Osteoblast (primary cell): ENCODE measurements around the gene GNAI2. TPM values are rescaled to one million over a fixed set of nuclear protein-coding genes. Genes with fewer than 3 reads are reported as not detected.

Experiments used
- DNase-seq: peaks from one replicate; pipeline ENCODE4 v3.0.0; 2011; ENCODE audit warnings: low spot score, mixed read lengths; ENCODE audit not compliant: insufficient read length; ENCODE audit errors: missing footprints
- H2AFZ ChIP-seq: 2 replicates; pipeline ENCODE4 v1.6.0; 2011; ENCODE audit warnings: mild to moderate bottlenecking, low read length
- H3K27ac ChIP-seq: 2 replicates; pipeline ENCODE4 v1.5.1; 2011; ENCODE audit warnings: mild to moderate bottlenecking, low read depth, low read length, moderate library complexity
- H3K27me3 ChIP-seq: 2 replicates; pipeline ENCODE4 v1.6.0; 2012; ENCODE audit warnings: mild to moderate bottlenecking, control low read depth, inconsistent platforms, low read length, moderate library complexity; ENCODE audit not compliant: insufficient read depth
- H3K36me3 ChIP-seq: 2 replicates; pipeline ENCODE4 v1.5.1; 2011; ENCODE audit warnings: mild to moderate bottlenecking, low read length, control low read depth, moderate library complexity; ENCODE audit not compliant: insufficient read depth
- H3K4me1 ChIP-seq: 2 replicates; pipeline ENCODE4 v1.5.1; 2011; ENCODE audit warnings: mild to moderate bottlenecking, low read length, control low read depth, moderate library complexity; ENCODE audit not compliant: insufficient read depth
- H3K4me2 ChIP-seq: 2 replicates; pipeline ENCODE4 v1.6.0; 2011; ENCODE audit warnings: mild to moderate bottlenecking, low read length; ENCODE audit not compliant: insufficient read depth
- H3K4me3 ChIP-seq: fragments of 200-600 bp; sonication (generic); 3 replicates; pipeline ENCODE4 v1.5.1; 2012; ENCODE audit warnings: mild to moderate bottlenecking, low read length, inconsistent platforms; ENCODE audit not compliant: insufficient read depth
- H3K79me2 ChIP-seq: 2 replicates; pipeline ENCODE4 v1.6.0; 2012; ENCODE audit warnings: mild to moderate bottlenecking, low read length, control low read depth, inconsistent platforms; ENCODE audit not compliant: insufficient read depth
- H3K9me3 ChIP-seq: 2 replicates; pipeline ENCODE4 v1.5.1; 2011; ENCODE audit warnings: low read depth, low read length, control low read depth
- H4K20me1 ChIP-seq: 2 replicates; pipeline ENCODE4 v1.6.0; 2012; ENCODE audit warnings: mild to moderate bottlenecking, low read length, control low read depth; ENCODE audit not compliant: insufficient read depth
- small RNA-seq: library from RNA; depleted of rRNA; stranded (forward); fragments of <200 nt; gene quantifications from one replicate; pipeline ENCODE3, GENCODE V24; 2012
- total RNA-seq: library from RNA; depleted of rRNA; stranded (reverse); fragments of >200 nt; gene quantifications from 2 replicates; pipeline ENCODE4 v1.2.3, GENCODE V29; 2012
- TF ChIP-seq, protein P1 (sequence below): IDR thresholded peaks from 2 replicates; pipeline ENCODE4 v1.5.1; 2011; ENCODE audit warnings: mild to moderate bottlenecking, low read depth, low read length, moderate library complexity; ENCODE audit errors: extremely low read depth

GNAI2 gene
- total RNA-seq, 1 donor, result 223 TPM

DNA sequence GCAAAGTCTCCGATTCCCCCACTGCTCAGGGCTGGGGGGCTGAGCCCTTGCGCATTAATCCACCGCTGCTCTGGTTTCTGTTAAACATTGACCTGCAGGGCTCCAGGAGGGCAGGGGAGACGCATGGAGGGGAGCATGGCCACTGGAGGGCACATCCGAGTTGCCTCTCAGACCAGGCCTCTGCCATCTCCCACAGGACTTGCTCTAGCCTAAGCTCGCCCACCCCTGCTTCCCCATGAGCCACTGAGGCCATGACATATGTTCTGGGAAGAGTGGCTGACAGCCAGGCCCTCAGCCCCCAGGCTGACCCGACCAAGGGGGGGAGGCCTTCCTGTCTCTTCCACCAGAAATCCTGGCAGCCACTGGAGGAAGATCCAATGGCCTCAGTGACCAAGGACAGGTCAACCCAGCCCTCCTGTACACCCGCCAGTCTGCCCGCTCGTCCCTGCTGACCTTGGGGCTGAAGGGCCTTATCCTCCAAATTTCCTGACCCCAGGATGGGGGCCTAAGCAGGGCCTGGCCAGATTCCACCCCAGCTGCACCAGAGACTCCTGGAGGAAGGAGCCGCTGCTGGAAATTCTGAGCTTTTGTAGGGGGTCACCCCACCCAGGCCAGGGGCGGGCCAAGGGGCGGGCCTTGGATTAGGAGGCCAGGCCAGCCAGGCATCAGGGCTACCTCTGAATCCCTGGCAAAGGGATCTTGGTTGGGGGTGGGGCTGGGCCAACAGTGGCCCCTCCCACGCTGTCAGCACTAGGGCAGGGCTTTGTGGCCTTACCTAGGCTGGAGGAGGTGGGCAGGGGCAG lies 67.2 kb downstream of the GNAI2 start, which contains the start of gene HYAL1:
Gene HYAL1, minus strand, starts transcription at position 562 of the 803 bp plus-strand sequence. CDS start 618 bp downstream, outside the sequence.
- Histone ChIP-seq H3K36me3 (no peaks in the 10 kb centered on the region), H3K4me1 (peaks cover 18% of the 10 kb centered on the region), H3K27ac (no peak within 1 kb of the TSS), H3K4me3 (no peak within 1 kb of the TSS), H4K20me1 (no peaks in the 10 kb centered on the region), H3K4me2 (no peak within 1 kb of the TSS), H3K27me3 (no peaks in the 10 kb centered on the region), H3K9me3 (no peaks in the 10 kb centered on the region), H3K79me2 (peaks cover 7% of the 10 kb centered on the region), H2AFZ (no peak within 1 kb of the TSS)
- DNase-seq, result no peak
- TF ChIP-seq, protein P1, sequence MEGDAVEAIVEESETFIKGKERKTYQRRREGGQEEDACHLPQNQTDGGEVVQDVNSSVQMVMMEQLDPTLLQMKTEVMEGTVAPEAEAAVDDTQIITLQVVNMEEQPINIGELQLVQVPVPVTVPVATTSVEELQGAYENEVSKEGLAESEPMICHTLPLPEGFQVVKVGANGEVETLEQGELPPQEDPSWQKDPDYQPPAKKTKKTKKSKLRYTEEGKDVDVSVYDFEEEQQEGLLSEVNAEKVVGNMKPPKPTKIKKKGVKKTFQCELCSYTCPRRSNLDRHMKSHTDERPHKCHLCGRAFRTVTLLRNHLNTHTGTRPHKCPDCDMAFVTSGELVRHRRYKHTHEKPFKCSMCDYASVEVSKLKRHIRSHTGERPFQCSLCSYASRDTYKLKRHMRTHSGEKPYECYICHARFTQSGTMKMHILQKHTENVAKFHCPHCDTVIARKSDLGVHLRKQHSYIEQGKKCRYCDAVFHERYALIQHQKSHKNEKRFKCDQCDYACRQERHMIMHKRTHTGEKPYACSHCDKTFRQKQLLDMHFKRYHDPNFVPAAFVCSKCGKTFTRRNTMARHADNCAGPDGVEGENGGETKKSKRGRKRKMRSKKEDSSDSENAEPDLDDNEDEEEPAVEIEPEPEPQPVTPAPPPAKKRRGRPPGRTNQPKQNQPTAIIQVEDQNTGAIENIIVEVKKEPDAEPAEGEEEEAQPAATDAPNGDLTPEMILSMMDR, result peak; percentile 13

DNA sequence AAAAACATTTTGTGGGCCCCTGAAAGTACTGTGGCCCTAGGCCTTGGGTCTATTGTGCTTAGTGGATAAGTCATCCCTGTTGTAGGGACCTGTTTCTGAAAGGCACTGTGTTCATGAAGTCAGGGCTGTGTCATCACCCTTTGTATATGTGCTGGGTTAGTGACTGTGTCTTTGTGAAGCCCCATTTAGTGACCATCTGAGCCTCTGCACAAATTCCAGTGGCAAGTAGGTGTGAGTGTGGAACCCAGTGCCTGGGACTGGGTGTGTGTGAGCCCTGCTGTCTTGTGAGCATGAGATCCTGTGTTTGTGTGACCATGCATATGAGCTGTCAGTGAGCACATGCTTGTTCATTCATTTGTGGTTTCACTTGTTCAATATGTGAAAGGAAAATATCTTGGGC lies 68.6 kb downstream of the GNAI2 start:
- TF ChIP-seq, protein P1, result no peak
- Histone ChIP-seq H3K9me3 (peaks cover 3% of the 10 kb centered on the region), H3K4me2 (no peak overlapping the region), H3K4me3 (no peak overlapping the region), H3K36me3 (no peaks in the 10 kb centered on the region), H3K27ac (no peak overlapping the region), H3K4me1 (peaks cover 11% of the 10 kb centered on the region), H2AFZ (no peak overlapping the region), H3K27me3 (no peaks in the 10 kb centered on the region), H3K79me2 (no peaks in the 10 kb centered on the region), H4K20me1 (no peaks in the 10 kb centered on the region)
- peak; percentile 87 for DNase-seq

Small RNAs within 50 kb of the gene (small RNA-seq; reads per million reads assigned to genes)
- not detected for gene MIR5787

Other genes starting within 250 kb of the GNAI2 start
- 148 and 150 TPM in 2 replicates for gene RBM5, start 147.3 kb upstream of the GNAI2 start, total RNA-seq
- gene SEMA3F, start 80.9 kb upstream of the GNAI2 start, total RNA-seq, result 5.1 and 16.5 TPM in 2 replicates
- not detected in 2 replicates for gene GNAT1, start 44.6 kb upstream of the GNAI2 start, total RNA-seq
- 0.29 and 0.36 TPM in 2 replicates for gene SLC38A3, start 30.9 kb upstream of the GNAI2 start, total RNA-seq
- gene SEMA3B, start 32.9 kb downstream of the GNAI2 start, total RNA-seq, result 5.9 and 10.1 TPM in 2 replicates
- not detected in 2 replicates for gene LSMEM2, start 42.9 kb downstream of the GNAI2 start, total RNA-seq
- 60.4 and 65.1 TPM in 2 replicates for gene IFRD2, start 56.2 kb downstream of the GNAI2 start, total RNA-seq
- 1.8 and 4.1 TPM in 2 replicates for gene HYAL3, start 63.2 kb downstream of the GNAI2 start, total RNA-seq
- 6.5 and 8.0 TPM in 2 replicates for gene NAA80, start 63.2 kb downstream of the GNAI2 start, total RNA-seq
- under 0.01 and 0.59 TPM in 2 replicates for gene HYAL1, start 67.4 kb downstream of the GNAI2 start, total RNA-seq
- gene HYAL2, start 86.5 kb downstream of the GNAI2 start, total RNA-seq, result 32.9 and 34.2 TPM in 2 replicates
- gene TUSC2, start 92.0 kb downstream of the GNAI2 start, total RNA-seq, result 15.9 and 16.6 TPM in 2 replicates
- gene RASSF1, start 104.6 kb downstream of the GNAI2 start, total RNA-seq, result 17.4 and 18.1 TPM in 2 replicates
- 0.88 and 2.9 TPM in 2 replicates for gene ZMYND10, start 109.5 kb downstream of the GNAI2 start, total RNA-seq
- 21.7 and 22.1 TPM in 2 replicates for gene NPRL2, start 114.6 kb downstream of the GNAI2 start, total RNA-seq
- gene CYB561D2, start 114.7 kb downstream of the GNAI2 start, total RNA-seq, result 22.1 and 25.0 TPM in 2 replicates
- gene TMEM115, start 123.3 kb downstream of the GNAI2 start, total RNA-seq, result 61.6 and 73.1 TPM in 2 replicates